ENCODE results near the gene IFRD1.

Gene IFRD1

DNA sequence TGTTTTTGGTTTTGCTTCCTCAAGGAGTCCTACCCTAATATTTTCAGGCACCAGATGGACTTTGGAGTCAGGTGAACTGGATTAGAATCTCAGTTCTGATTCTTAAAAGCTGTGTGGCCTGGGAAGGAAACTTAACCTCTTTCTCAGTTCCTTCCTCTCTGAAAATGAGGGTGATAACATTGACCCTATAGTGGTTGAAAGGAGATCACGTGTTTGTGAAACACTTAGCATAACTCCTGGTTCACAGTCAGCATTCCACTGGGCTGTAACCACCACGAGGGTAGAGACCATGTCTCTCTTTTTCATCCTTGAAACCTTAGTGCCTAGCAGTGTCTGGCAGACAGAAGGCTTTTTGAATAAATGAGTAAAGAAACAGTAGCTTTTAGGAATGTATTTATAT, 47.2 kb downstream of the IFRD1 start:
- H3K79me2 ChIP-seq (ENCODE audit: insufficient read depth, low read depth) = no peaks in the 10 kb centered on the region
- H3K4me3 ChIP-seq (IDR thresholded peaks at IDR 0.05; ENCODE audit: insufficient read depth, low read depth, low read length) = no peak overlapping the region
- H3K4me1 ChIP-seq (ENCODE audit: low read depth, poor library complexity, severe bottlenecking) = no peaks in the 10 kb centered on the region
- H3K27me3 ChIP-seq (ENCODE audit: insufficient read depth, low read depth) = no peaks in the 10 kb centered on the region
- H3K36me3 ChIP-seq (ENCODE audit: insufficient read depth) = no peaks in the 10 kb centered on the region
- no peak overlapping the region for H3K27ac ChIP-seq
- TF ChIP-seq, protein P1, sequence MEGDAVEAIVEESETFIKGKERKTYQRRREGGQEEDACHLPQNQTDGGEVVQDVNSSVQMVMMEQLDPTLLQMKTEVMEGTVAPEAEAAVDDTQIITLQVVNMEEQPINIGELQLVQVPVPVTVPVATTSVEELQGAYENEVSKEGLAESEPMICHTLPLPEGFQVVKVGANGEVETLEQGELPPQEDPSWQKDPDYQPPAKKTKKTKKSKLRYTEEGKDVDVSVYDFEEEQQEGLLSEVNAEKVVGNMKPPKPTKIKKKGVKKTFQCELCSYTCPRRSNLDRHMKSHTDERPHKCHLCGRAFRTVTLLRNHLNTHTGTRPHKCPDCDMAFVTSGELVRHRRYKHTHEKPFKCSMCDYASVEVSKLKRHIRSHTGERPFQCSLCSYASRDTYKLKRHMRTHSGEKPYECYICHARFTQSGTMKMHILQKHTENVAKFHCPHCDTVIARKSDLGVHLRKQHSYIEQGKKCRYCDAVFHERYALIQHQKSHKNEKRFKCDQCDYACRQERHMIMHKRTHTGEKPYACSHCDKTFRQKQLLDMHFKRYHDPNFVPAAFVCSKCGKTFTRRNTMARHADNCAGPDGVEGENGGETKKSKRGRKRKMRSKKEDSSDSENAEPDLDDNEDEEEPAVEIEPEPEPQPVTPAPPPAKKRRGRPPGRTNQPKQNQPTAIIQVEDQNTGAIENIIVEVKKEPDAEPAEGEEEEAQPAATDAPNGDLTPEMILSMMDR (conservative IDR thresholded peaks at IDR 0.05; ENCODE audit: low read depth, low read length) = no peak
- no peaks in the 10 kb centered on the region for H4K20me1 ChIP-seq (ENCODE audit: insufficient read depth)
- no peak overlapping the region for H3K4me2 ChIP-seq
- H2AFZ ChIP-seq (ENCODE audit: low read depth) = no peak overlapping the region
- no peak overlapping the region for H3K9ac ChIP-seq

DNA sequence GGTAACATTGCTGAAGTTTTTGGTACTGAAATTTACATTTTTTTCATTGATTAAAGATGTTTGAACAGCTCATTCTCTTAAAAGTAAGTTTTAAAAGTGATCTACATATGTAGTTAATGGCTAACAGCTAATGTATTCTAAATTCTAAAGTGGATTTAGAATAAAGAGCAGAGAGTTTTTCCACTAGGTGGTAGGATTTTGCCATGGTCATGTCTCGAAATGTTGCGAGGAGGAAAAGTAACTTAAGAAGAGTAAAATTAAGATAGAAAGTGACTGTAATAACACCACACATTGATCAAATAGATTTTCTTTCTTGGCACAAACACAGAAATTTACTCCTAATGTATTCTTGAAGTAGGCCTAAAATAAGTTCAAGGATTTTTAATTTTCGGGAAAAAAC, 50.4 kb downstream of the IFRD1 start:
- Histone ChIP-seq H3K4me2 (no peak overlapping the region), H3K27me3 (ENCODE audit: insufficient read depth, low read depth) (no peaks in the 10 kb centered on the region), H3K27ac (no peak overlapping the region), H3K36me3 (ENCODE audit: insufficient read depth) (no peaks in the 10 kb centered on the region), H2AFZ (ENCODE audit: low read depth) (no peak overlapping the region), H3K4me3 (IDR thresholded peaks at IDR 0.05; ENCODE audit: insufficient read depth, low read depth, low read length) (no peak overlapping the region), H3K4me1 (ENCODE audit: low read depth, poor library complexity, severe bottlenecking) (no peaks in the 10 kb centered on the region), H4K20me1 (ENCODE audit: insufficient read depth) (no peaks in the 10 kb centered on the region), H3K9ac (no peak overlapping the region), H3K79me2 (ENCODE audit: insufficient read depth, low read depth) (no peaks in the 10 kb centered on the region)
- TF ChIP-seq, protein P1 (conservative IDR thresholded peaks at IDR 0.05; ENCODE audit: low read depth, low read length) = no peak

DNA sequence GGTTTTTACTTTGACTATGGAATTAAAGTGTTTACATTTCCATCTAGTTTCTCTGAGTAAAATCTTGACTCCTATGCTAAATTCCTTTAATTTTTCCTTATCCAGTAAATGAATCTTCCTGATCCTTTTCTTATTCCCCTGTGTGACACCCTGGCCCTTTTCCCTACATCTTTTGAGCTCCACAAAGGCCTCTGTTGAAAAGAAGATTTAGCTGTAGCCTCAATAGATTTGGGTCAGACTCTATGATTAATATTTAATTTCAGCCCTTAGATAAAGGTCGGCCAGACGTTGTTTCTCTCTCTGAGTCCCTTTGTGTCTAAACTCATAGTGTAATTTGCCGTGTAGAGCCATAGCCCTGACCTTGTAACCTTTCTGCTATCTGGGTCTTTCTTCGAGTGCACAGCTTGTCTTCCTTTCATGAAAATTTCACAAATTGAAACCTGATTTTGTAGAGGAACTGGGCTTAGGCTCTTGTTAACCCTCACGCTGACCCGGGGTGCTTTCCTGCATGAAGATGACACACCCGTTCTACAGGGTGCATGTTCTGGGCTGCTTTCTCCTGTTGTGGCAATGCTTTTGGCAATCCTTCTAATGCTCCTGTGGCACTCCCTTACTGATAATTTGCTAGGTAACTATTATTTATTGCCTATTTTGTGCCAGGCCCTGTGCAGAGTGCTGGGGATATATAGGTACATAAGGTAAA, 51.7 kb downstream of the IFRD1 start:
- TF ChIP-seq, protein P1 (conservative IDR thresholded peaks at IDR 0.05; ENCODE audit: low read depth, low read length) = no peak
- Histone ChIP-seq H2AFZ (ENCODE audit: low read depth) (no peak overlapping the region), H3K4me2 (no peak overlapping the region), H3K79me2 (ENCODE audit: insufficient read depth, low read depth) (no peaks in the 10 kb centered on the region), H3K9ac (no peak overlapping the region), H3K27me3 (ENCODE audit: insufficient read depth, low read depth) (no peaks in the 10 kb centered on the region), H3K4me1 (ENCODE audit: low read depth, poor library complexity, severe bottlenecking) (no peaks in the 10 kb centered on the region), H3K27ac (no peak overlapping the region), H3K4me3 (IDR thresholded peaks at IDR 0.05; ENCODE audit: insufficient read depth, low read depth, low read length) (no peak overlapping the region), H3K36me3 (ENCODE audit: insufficient read depth) (no peaks in the 10 kb centered on the region), H4K20me1 (ENCODE audit: insufficient read depth) (no peaks in the 10 kb centered on the region)

GRCh38 chr7:112502700-112503099, 52.4 kb downstream of the IFRD1 start:
- TF ChIP-seq, protein P1 (conservative IDR thresholded peaks at IDR 0.05; ENCODE audit: low read depth, low read length) = no peak
- no peaks in the 10 kb centered on the region for H3K36me3 ChIP-seq (ENCODE audit: insufficient read depth)
- no peak overlapping the region for H3K9ac ChIP-seq
- H3K79me2 ChIP-seq (ENCODE audit: insufficient read depth, low read depth) = no peaks in the 10 kb centered on the region
- H2AFZ ChIP-seq (ENCODE audit: low read depth) = no peak overlapping the region
- no peaks in the 10 kb centered on the region for H3K4me1 ChIP-seq (ENCODE audit: low read depth, poor library complexity, severe bottlenecking)
- no peak overlapping the region for H3K4me2 ChIP-seq
- no peak overlapping the region for H3K27ac ChIP-seq
- H3K27me3 ChIP-seq (ENCODE audit: insufficient read depth, low read depth) = no peaks in the 10 kb centered on the region
- H3K4me3 ChIP-seq (IDR thresholded peaks at IDR 0.05; ENCODE audit: insufficient read depth, low read depth, low read length) = no peak overlapping the region
- H4K20me1 ChIP-seq (ENCODE audit: insufficient read depth) = no peaks in the 10 kb centered on the region
